WTC11 (cell line): ENCODE results near the gene LENEP.

Experiments
- ARID4B ChIP-seq: sonication (generic); formaldehyde crosslinking; IDR thresholded peaks from 2 replicates; pipeline ENCODE4 v1.8.0; 2023; ENCODE audit warnings: missing genetic modification reagents, mild to moderate bottlenecking, borderline replicate concordance
- ATF3 ChIP-seq: sonication (generic); formaldehyde crosslinking; conservative IDR thresholded peaks from 2 replicates; pipeline ENCODE4 v1.8.1; 2022; ENCODE audit warnings: mild to moderate bottlenecking, missing genetic modification reagents
- CTCF ChIP-seq: fragments of 200-600 bp; IDR thresholded peaks from 2 replicates; pipeline ENCODE4 v1.8.0; 2022; ENCODE audit warnings: antibody characterized with exemption
- ETV6 ChIP-seq: sonication (generic); formaldehyde crosslinking; IDR thresholded peaks from 2 replicates; pipeline ENCODE4 v1.8.1; 2022; ENCODE audit warnings: mild to moderate bottlenecking, missing genetic modification reagents
- JAZF1 ChIP-seq: fragments of 250-450 bp; sonication (Bioruptor Pico); IDR thresholded peaks from 2 replicates; pipeline ENCODE4 v1.9.0; 2021; ENCODE audit warnings: moderate library complexity, mild to moderate bottlenecking, inconsistent platforms
- MLX ChIP-seq: sonication (generic); formaldehyde crosslinking; IDR thresholded peaks from 2 replicates; pipeline ENCODE4 v1.8.1; 2023; ENCODE audit warnings: mild to moderate bottlenecking, missing genetic modification reagents, moderate library complexity
- TEAD1 ChIP-seq: sonication (generic); formaldehyde crosslinking; IDR thresholded peaks from 2 replicates; pipeline ENCODE4 v1.8.0; 2022; ENCODE audit warnings: mild to moderate bottlenecking, missing genetic modification reagents
- USF2 ChIP-seq: sonication (generic); formaldehyde crosslinking; IDR thresholded peaks from 2 replicates; pipeline ENCODE4 v1.8.1; 2023; ENCODE audit warnings: mild to moderate bottlenecking, missing genetic modification reagents, moderate library complexity

- TF ChIP-seq CTCF (no peak), USF2 (CRISPR knock-in tag) (no peak), JAZF1 (CRISPR knock-in tag) (no peak), ATF3 (CRISPR knock-in tag) (no peak), TEAD1 (CRISPR knock-in tag) (no peak), ARID4B (no peak), ETV6 (CRISPR knock-in tag) (no peak), MLX (CRISPR knock-in tag) (no peak)
Observed at GRCh38 chr1:154966111-154966510, 27.3 kb upstream of the LENEP start.
